ENCODE results near the gene KIAA0513. TPM values are rescaled to one million over a fixed set of nuclear protein-coding genes. Genes with fewer than 3 reads are reported as not detected.

The KIAA0513 gene
- total RNA-seq, 1 experiment from 2014 or later = 2.9 TPM

GRCh38 chr16:84988328-84989080 is 39.1 kb upstream of the KIAA0513 start:
- POLR2A ChIA-PET (ENCODE audit: low non-redundant PET) = no interaction called here
- Histone ChIP-seq H3K27me3 (replicated peaks; ENCODE audit: insufficient read depth, low read depth, low read length, poor library complexity) (no peaks in the 10 kb centered on the region), H3K9me3 (ENCODE audit: low read depth, low read length, poor library complexity, severe bottlenecking) (no peaks in the 10 kb centered on the region), H3K4me3 (ENCODE audit: low read depth, low read length, poor library complexity, severe bottlenecking) (no peak overlapping the region), H3K27ac (ENCODE audit: low read depth, low read length, poor library complexity, severe bottlenecking) (no peak overlapping the region), H3K4me1 (ENCODE audit: insufficient read depth, low read length, poor library complexity, severe bottlenecking) (no peaks in the 10 kb centered on the region), H3K36me3 (ENCODE audit: insufficient read depth, low read length, poor library complexity, severe bottlenecking) (peaks cover 31% of the 10 kb centered on the region)
- no TSS peak for BruUV-seq (replicated peaks)
- TF ChIP-seq CTCF (conservative IDR thresholded peaks at IDR 0.05; ENCODE audit: low read depth, low read length) = no peak
- no peak for TF ChIP-seq EZH2 (IDR thresholded peaks at IDR 0.05; ENCODE audit: borderline replicate concordance, low read depth, low read length, poor library complexity, severe bottlenecking)
- intact Hi-C loops (cut with micrococcal nuclease; ENCODE audit: unreplicated experiment) = no loop called here
- DNase-seq (ENCODE audit: low spot score) = no peak
- CTCF ChIA-PET = no interaction called here

GRCh38 chr16:84989749-84990620 is 37.6 kb upstream of the KIAA0513 start:
- ChIA-PET CTCF (interaction anchor here (0.7 kb wide), 1 partner anchor 1353 kb away, joined by 16 read pairs; no protein-coding TSS in a partner anchor), POLR2A (ENCODE audit: low non-redundant PET) (interaction anchor here (0.6 kb wide), 1 partner anchor 8 kb away, joined by 4 read pairs; no protein-coding TSS in a partner anchor)
- TF ChIP-seq EZH2 (IDR thresholded peaks at IDR 0.05; ENCODE audit: borderline replicate concordance, low read depth, low read length, poor library complexity, severe bottlenecking) (no peak), CTCF (conservative IDR thresholded peaks at IDR 0.05; ENCODE audit: low read depth, low read length) (no peak)
- intact Hi-C loops (cut with micrococcal nuclease; ENCODE audit: unreplicated experiment) = no loop called here
- Histone ChIP-seq H3K4me3 (ENCODE audit: low read depth, low read length, poor library complexity, severe bottlenecking) (no peak overlapping the region), H3K9me3 (ENCODE audit: low read depth, low read length, poor library complexity, severe bottlenecking) (no peaks in the 10 kb centered on the region), H3K27me3 (replicated peaks; ENCODE audit: insufficient read depth, low read depth, low read length, poor library complexity) (no peaks in the 10 kb centered on the region), H3K36me3 (ENCODE audit: insufficient read depth, low read length, poor library complexity, severe bottlenecking) (peaks cover 35% of the 10 kb centered on the region), H3K27ac (ENCODE audit: low read depth, low read length, poor library complexity, severe bottlenecking) (no peak overlapping the region), H3K4me1 (ENCODE audit: insufficient read depth, low read length, poor library complexity, severe bottlenecking) (no peaks in the 10 kb centered on the region)
- BruUV-seq (replicated peaks) = no TSS peak
- no peak for DNase-seq (ENCODE audit: low spot score)

- ChIA-PET POLR2A (ENCODE audit: low non-redundant PET) (no interaction called here), CTCF (no interaction called here)
- Histone ChIP-seq H3K9me3 (ENCODE audit: low read depth, low read length, poor library complexity, severe bottlenecking) (no peaks in the 10 kb centered on the region), H3K4me1 (ENCODE audit: insufficient read depth, low read length, poor library complexity, severe bottlenecking) (no peaks in the 10 kb centered on the region), H3K27me3 (replicated peaks; ENCODE audit: insufficient read depth, low read depth, low read length, poor library complexity) (no peaks in the 10 kb centered on the region), H3K4me3 (ENCODE audit: low read depth, low read length, poor library complexity, severe bottlenecking) (no peak overlapping the region), H3K27ac (ENCODE audit: low read depth, low read length, poor library complexity, severe bottlenecking) (no peak overlapping the region), H3K36me3 (ENCODE audit: insufficient read depth, low read length, poor library complexity, severe bottlenecking) (peaks cover 35% of the 10 kb centered on the region)
- TF ChIP-seq CTCF (conservative IDR thresholded peaks at IDR 0.05; ENCODE audit: low read depth, low read length) = no peak
- no peak for TF ChIP-seq EZH2 (IDR thresholded peaks at IDR 0.05; ENCODE audit: borderline replicate concordance, low read depth, low read length, poor library complexity, severe bottlenecking)
- no TSS peak for BruUV-seq (replicated peaks)
- intact Hi-C loops (cut with micrococcal nuclease; ENCODE audit: unreplicated experiment) = no loop called here
- no peak for DNase-seq (ENCODE audit: low spot score)
Observed at GRCh38 chr16:84990782-84991181, 36.8 kb upstream of the KIAA0513 start.
